ENCODE data around the gene BCDIN3D.

DNA sequence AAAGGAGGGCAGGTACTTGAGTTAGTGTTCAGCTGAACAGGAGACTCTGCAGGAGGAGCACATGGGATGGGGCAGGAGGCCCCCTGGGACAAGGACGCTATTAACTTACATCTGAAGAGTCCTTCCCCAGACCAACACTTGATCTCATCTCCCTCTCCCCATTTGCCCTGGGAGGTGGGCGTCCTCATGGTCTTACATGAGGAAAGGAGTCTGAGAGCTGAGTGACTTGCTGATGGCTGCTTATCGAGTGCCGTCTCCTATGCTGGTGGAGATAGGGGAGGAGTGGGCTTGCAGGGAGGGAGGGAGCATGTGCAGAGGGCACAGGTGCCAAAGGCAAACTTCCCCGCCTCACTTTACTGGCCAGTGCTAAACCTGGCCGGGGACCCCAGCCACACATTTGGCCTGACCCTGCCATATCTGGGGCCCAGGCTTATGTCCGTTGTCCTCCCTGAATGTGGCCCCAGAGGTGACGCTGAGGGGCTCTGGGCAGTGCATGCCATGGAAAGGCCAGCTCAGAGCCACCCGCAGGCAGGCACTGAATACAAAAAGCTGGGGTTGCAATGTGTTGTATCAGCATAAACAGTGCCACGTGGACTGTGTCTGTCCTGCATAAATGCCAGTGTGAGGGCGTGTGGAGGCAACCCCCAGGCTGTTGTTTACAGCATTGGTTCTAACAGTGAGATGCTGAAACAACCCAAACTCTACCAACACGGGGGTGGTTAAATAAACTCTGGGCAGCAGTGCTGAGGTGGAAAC is 31.4 kb upstream of the BCDIN3D start:
- TF ChIP-seq, protein P1, sequence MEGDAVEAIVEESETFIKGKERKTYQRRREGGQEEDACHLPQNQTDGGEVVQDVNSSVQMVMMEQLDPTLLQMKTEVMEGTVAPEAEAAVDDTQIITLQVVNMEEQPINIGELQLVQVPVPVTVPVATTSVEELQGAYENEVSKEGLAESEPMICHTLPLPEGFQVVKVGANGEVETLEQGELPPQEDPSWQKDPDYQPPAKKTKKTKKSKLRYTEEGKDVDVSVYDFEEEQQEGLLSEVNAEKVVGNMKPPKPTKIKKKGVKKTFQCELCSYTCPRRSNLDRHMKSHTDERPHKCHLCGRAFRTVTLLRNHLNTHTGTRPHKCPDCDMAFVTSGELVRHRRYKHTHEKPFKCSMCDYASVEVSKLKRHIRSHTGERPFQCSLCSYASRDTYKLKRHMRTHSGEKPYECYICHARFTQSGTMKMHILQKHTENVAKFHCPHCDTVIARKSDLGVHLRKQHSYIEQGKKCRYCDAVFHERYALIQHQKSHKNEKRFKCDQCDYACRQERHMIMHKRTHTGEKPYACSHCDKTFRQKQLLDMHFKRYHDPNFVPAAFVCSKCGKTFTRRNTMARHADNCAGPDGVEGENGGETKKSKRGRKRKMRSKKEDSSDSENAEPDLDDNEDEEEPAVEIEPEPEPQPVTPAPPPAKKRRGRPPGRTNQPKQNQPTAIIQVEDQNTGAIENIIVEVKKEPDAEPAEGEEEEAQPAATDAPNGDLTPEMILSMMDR (IDR thresholded peaks at IDR 0.05): no peak
- no peak for TF ChIP-seq ZFX (IDR thresholded peaks at IDR 0.05; ENCODE audit: borderline replicate concordance)
